Lower leg skin (tissue), 4 donors: Measurements from ENCODE around the gene UROC1. TPM values are rescaled to one million over a fixed set of nuclear protein-coding genes. Genes with fewer than 3 reads are reported as not detected.

ENCODE experiments used
- DNase-seq, 2 donors: peaks; one replicate each; pipeline ENCODE4 v3.0.0-alpha.2; 2019; ENCODE audit warnings: low spot score in 2 of 2
- H3K4me3 ChIP-seq: fragments of 200-600 bp; sonication (generic); 2 replicates; pipeline ENCODE4 v1.5.1; 2017; ENCODE audit warnings: mild to moderate bottlenecking, low read depth; ENCODE audit not compliant: poor library complexity, severe bottlenecking
- POLR2A ChIP-seq, 2 donors: fragments of 450-650 bp; IDR thresholded peaks; one replicate each; pipeline ENCODE4 v1.6.1; 2016 to 2017; ENCODE audit warnings: antibody characterized with exemption in 2 of 2, mild to moderate bottlenecking in 1 of 2, moderate library complexity in 1 of 2
- WGBS, 2 donors: methylation state at CpG; one replicate each; pipeline ENCODE4 v1.1.5; 2018; 5-methylcytosine and 5-hydroxymethylcytosine counted together
- intact Hi-C: fragments of 100-400 bp; cut with DNase I; formaldehyde crosslinking; loops from one replicate; pipeline ENCODE4 v1.15.0; 2023; ENCODE audit warnings: low total_unique reads
- total RNA-seq, 4 donors: library from RNA; depleted of rRNA; stranded (reverse); fragments of >200 nt; gene quantifications; one replicate each; pipeline ENCODE4 v1.1.0, GENCODE V29; 2016
- TF ChIP-seq, protein P1 (sequence below), 3 donors: fragments of 450-650 bp; IDR thresholded peaks; one replicate each; pipeline ENCODE4 v1.5.1; 2016; ENCODE audit warnings: antibody characterized with exemption in 3 of 3, mild to moderate bottlenecking in 3 of 3, moderate library complexity in 2 of 3

UROC1 gene
- total RNA-seq, 4 donors from 2014 or later: not detected

DNA sequence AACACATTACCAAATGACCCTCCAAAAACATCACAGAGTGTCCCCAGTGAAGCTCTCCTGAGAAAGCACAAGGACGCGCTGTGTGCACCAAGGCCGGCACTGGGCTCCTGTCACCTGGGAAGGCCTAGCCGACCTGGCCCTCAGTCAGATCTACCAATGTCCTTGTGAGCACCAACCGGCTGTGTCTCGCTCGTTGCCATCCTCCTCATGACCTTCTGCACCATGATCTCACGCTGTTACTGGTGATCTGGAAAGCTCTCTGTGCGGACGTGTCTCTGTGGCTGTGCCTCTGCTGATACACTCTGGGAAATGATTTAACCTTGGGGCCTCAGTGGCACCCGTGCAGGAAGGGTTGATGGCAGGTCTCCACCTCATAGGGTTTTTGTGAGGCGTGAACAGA is 66.1 kb downstream of the UROC1 start:
- intact Hi-C loops: no loop called here
- peak in 1 of 2 donors; percentile 72 for DNase-seq
- TF ChIP-seq, protein P1, sequence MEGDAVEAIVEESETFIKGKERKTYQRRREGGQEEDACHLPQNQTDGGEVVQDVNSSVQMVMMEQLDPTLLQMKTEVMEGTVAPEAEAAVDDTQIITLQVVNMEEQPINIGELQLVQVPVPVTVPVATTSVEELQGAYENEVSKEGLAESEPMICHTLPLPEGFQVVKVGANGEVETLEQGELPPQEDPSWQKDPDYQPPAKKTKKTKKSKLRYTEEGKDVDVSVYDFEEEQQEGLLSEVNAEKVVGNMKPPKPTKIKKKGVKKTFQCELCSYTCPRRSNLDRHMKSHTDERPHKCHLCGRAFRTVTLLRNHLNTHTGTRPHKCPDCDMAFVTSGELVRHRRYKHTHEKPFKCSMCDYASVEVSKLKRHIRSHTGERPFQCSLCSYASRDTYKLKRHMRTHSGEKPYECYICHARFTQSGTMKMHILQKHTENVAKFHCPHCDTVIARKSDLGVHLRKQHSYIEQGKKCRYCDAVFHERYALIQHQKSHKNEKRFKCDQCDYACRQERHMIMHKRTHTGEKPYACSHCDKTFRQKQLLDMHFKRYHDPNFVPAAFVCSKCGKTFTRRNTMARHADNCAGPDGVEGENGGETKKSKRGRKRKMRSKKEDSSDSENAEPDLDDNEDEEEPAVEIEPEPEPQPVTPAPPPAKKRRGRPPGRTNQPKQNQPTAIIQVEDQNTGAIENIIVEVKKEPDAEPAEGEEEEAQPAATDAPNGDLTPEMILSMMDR (IDR thresholded peaks at IDR 0.05): no peak
- TF ChIP-seq POLR2A (IDR thresholded peaks at IDR 0.05): no peak
- WGBS, 2 donors: 91 to 92% methylated on average over 12 of the region's 12 CpGs
- H3K4me3 ChIP-seq: no peak overlapping the region

DNA sequence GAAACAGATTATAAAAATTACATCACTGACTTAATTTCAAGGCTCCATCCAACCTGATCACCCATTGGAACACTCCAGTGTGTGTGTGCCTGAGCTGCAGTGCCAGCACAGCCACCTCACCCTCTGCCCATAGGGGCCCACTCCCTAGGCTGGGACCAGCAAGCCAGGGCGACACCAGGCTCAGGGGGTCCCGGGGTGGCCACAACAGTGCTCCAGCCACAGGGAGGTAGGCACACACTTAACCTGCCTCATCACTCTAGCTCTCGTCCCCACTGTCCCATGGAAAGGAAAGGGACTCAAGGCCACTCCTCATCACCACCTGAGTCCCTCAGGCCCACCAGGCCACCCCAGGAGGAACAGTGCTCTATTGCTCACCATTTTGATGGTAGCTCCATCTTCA is 66.8 kb downstream of the UROC1 start:
- no peak for TF ChIP-seq POLR2A (IDR thresholded peaks at IDR 0.05)
- TF ChIP-seq, protein P1 (IDR thresholded peaks at IDR 0.05): no peak
- no peak overlapping the region for H3K4me3 ChIP-seq
- intact Hi-C loops: no loop called here
- WGBS, 2 donors: 90 to 98% methylated on average over 3 of the region's 3 CpGs
- DNase-seq: peak in 1 of 2 donors; percentile 62

DNA sequence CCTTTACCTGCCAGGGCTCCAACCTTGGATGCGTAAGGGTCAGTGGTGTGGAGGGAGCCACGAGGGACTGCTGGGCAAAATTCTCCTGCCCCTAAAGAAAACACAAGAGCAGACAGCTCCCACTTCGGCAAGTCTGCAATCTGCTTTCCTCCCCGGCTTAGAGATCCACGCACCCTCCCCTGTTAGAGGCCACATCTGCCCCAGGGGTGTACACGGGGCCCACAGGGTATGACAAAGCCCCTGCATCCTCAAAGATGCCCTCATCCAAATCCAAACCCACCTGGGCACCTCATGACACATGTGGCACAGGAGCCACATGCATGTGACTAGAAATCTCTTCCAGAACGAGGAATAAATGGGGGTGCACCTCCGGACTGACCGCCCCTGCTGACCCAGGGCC is 67.4 kb downstream of the UROC1 start:
- 79 to 80% methylated on average over 9 of the region's 9 CpGs for WGBS, 2 donors

DNA sequence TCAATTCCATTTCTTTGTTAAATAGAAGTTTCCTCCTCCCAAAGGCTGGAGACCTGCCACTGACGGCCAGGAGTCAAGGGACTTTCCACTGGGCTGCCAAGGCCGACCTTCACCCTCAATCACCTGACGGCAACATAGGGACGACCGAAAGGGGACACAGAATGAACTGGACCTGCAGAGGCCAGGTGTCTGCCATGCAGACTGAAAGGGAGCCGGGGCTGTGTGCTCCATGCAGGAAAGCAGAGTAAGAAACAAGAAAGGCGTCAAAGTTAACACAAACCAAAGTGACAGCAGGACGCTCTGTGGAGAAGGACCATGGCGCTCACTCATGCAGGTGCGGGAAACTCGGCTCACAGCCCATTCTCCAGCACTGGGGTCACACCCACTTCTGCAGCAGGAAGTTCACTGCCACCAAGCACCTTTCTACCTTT is 67.9 kb downstream of the UROC1 start:
- DNase-seq: peak in 1 of 2 donors; percentile 68
- 92 to 93% methylated on average over 11 of the region's 11 CpGs for WGBS, 2 donors
- intact Hi-C loops: no loop called here
- no peak overlapping the region for H3K4me3 ChIP-seq
- TF ChIP-seq, protein P1 (IDR thresholded peaks at IDR 0.05): no peak
- TF ChIP-seq POLR2A (IDR thresholded peaks at IDR 0.05): no peak

More for the DNA sequence above, 67.4 kb downstream of the UROC1 start:
- intact Hi-C loops: no loop called here
- TF ChIP-seq, protein P1 (IDR thresholded peaks at IDR 0.05): no peak
- TF ChIP-seq POLR2A (IDR thresholded peaks at IDR 0.05): no peak
- H3K4me3 ChIP-seq: no peak overlapping the region
- peak in 1 of 2 donors; percentile 69 for DNase-seq

DNA sequence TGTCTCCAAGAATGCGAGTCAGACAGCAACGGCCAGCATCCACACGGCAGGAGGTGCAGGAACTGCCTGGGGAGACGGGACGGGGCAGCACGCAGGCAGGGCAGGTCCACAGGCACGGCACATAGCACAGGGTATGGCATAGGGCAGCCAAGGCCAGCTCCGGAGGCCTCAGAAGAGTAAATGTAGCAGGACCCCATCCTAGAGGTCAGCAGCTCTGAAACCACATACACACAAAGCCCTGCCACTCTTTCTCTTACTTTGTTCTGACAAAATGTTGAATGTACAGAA is 68.7 kb downstream of the UROC1 start:
- 88 to 97% methylated on average over 8 of the region's 8 CpGs for WGBS, 2 donors
- DNase-seq: no peak
- intact Hi-C loops: no loop called here
- no peak for TF ChIP-seq POLR2A (IDR thresholded peaks at IDR 0.05)
- TF ChIP-seq, protein P1 (IDR thresholded peaks at IDR 0.05): no peak
- no peak overlapping the region for H3K4me3 ChIP-seq

DNA sequence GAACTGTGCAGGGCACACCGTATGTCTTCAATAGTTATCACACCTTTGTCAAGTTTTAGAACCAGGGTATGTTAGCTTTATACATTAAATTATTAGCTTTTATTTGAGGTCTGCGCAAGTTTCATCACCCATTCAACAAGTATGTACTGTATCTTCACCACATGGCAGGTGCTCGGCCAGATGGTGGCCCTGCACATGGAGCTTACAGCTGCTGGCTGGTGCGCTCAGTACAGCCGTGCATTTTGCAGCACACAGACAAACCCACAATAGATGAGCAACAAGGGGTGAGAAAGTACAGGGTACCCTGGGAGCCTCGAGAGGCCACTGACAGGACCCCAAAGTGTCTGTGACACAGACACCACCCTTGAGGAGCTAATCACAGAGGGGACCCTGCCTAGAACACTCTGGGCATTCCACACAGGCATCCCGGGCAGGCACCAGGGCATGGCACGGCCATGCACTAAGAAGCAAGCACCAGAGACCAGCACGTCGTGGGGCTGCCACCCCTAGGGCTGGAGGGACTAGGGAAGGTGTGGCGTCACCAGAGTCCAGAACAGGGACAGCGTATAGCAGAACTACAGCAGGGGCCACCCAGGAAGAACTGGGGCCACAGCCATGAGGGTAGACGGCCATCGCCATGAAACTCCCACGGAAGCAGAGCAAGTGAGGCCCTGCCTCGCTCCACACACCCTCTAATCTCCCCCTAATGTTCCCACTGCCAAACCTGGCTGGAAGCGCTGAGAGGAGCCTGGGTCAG is 69.3 kb downstream of the UROC1 start:
- peak in 1 of 2 donors; percentile 80 for DNase-seq

More for the DNA sequence above, 69.3 kb downstream of the UROC1 start:
- 83 to 91% methylated on average over 15 to 17 of the region's 17 CpGs for WGBS, 2 donors
- TF ChIP-seq POLR2A (IDR thresholded peaks at IDR 0.05): no peak
- TF ChIP-seq, protein P1 (IDR thresholded peaks at IDR 0.05): no peak
- intact Hi-C loops: no loop called here
- no peak overlapping the region for H3K4me3 ChIP-seq
